KG1 (cell line): ENCODE data around the gene IRAK2.

Experiments
- DNase-seq: peaks from one replicate; lab custom pipeline; 2025; lab: John Stamatoyannopoulos, UW

IRAK2 gene

GRCh38 chr3:10224794-10225665 is 60.3 kb downstream of the IRAK2 start:
- peak; percentile 48 for DNase-seq

- no peak for DNase-seq
These were observed 61.6 kb downstream of the IRAK2 start for GRCh38 chr3:10226293-10226692.

GRCh38 chr3:10228248-10228950 is 63.7 kb downstream of the IRAK2 start:
- DNase-seq: peak; percentile 38

- no peak for DNase-seq
These were observed 64.9 kb downstream of the IRAK2 start for GRCh38 chr3:10229576-10229975.

- DNase-seq: no peak
These were observed 67.4 kb downstream of the IRAK2 start for GRCh38 chr3:10232137-10232536.

- DNase-seq: no peak
These were observed 69.3 kb downstream of the IRAK2 start for GRCh38 chr3:10233988-10234387.

- no peak for DNase-seq
These were observed 70.0 kb downstream of the IRAK2 start for GRCh38 chr3:10234526-10235230.

GRCh38 chr3:10235551-10235950 is 70.8 kb downstream of the IRAK2 start:
- DNase-seq: no peak

GRCh38 chr3:10238345-10239183 is 73.8 kb downstream of the IRAK2 start:
- no peak for DNase-seq

- no peak for DNase-seq
These were observed 76.1 kb downstream of the IRAK2 start for GRCh38 chr3:10240799-10241198.

GRCh38 chr3:10242182-10243065 is 77.7 kb downstream of the IRAK2 start:
- DNase-seq: peak; percentile 40

GRCh38 chr3:10244009-10244408 is 79.3 kb downstream of the IRAK2 start:
- no peak for DNase-seq

- no peak for DNase-seq
These were observed 80.5 kb downstream of the IRAK2 start for GRCh38 chr3:10245081-10245712.

- no peak for DNase-seq
These were observed 83.0 kb downstream of the IRAK2 start for GRCh38 chr3:10247679-10248183.

GRCh38 chr3:10248184-10248983 is 83.7 kb downstream of the IRAK2 start, which contains the start of gene TATDN2:
Gene TATDN2, plus strand, starts transcription at chr3:10248459. Its CDS starts 742 bp downstream, at chr3:10249201.
- DNase-seq: peak; percentile 92

GRCh38 chr3:10248984-10249748 is 84.4 kb downstream of the IRAK2 start:
- DNase-seq: no peak

GRCh38 chr3:10249833-10250232 is 85.1 kb downstream of the IRAK2 start:
- DNase-seq: no peak

- DNase-seq: no peak
These were observed 86.3 kb downstream of the IRAK2 start for GRCh38 chr3:10251006-10251405.
